Ramos (cell line): ENCODE data around the gene UBXN7.
"Not testable (repeated sequence)": the region's sequence is repeated elsewhere in the genome, so short reads cannot be mapped to it uniquely, and the experiment has no call there.

ENCODE experiments used
- in situ Hi-C: fragments of 300-500 bp; cut with MboI; formaldehyde crosslinking; loops from one replicate; pipeline ENCODE4 v1.14.3; 2022; ENCODE audit warnings: low sequenced_read_pairs; ENCODE audit not compliant: unreplicated experiment

The UBXN7 gene, protein sequence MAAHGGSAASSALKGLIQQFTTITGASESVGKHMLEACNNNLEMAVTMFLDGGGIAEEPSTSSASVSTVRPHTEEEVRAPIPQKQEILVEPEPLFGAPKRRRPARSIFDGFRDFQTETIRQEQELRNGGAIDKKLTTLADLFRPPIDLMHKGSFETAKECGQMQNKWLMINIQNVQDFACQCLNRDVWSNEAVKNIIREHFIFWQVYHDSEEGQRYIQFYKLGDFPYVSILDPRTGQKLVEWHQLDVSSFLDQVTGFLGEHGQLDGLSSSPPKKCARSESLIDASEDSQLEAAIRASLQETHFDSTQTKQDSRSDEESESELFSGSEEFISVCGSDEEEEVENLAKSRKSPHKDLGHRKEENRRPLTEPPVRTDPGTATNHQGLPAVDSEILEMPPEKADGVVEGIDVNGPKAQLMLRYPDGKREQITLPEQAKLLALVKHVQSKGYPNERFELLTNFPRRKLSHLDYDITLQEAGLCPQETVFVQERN

DNA sequence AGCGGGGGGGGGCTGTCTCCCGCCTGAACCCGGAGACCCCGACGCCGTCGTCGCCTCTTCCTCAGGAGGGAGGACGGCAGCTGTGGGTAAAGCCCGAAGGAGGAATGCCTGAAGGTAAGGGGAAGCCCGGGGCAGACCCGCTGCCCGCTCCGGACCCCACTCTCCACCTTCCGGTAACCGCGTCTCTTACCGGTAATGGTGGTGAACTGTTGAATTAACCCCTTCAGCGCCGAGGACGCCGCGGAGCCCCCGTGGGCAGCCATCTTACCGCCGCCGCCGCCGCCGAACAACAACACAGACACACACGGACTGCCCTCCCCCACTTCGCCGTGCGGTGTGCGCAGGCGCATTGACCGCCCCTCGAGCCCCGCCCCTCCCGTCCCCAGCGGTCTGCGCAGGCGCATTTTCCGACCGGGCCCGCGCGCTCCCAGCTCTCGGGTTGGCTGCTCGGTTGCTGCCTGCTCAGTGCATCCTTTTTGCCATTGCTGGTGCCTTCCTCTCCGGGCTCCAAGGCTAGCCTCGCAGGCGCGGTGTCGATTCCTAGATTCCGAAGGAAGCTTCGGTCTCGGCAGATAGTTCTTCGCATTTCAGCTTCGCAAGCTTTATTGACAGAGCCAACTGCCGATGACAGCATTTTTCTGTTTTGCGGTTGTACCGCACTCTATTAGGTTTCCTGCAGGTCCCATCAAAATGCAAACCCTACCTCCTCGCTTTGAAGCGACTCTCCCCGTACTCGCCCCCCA lies at the start of gene UBXN7:
Gene UBXN7, minus strand, starts transcription at position 291 of the 743 bp plus-strand sequence. Its CDS starts 28 bp downstream, at position 263.
- in situ Hi-C loops = no loop called here

DNA sequence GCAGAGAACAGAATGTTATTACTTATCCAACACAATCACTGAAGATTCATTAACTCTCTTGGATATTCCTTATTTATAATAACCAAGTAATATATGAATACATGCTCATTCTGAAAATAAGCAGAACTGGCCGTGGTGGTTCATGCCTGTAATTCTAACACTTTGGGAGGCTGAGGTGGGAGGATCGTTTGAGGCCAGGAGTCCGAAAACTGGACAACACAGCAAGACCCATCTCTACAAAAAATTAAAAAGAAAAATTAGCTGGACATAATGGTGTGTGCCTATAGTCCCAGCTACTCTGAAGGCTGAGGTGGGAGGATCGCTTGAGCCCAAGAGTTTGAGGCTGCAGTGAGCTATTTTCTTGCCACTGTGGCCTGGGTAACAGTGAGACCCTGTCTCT lies 45.5 kb upstream of the UBXN7 start:
- in situ Hi-C loops = no loop called here

DNA sequence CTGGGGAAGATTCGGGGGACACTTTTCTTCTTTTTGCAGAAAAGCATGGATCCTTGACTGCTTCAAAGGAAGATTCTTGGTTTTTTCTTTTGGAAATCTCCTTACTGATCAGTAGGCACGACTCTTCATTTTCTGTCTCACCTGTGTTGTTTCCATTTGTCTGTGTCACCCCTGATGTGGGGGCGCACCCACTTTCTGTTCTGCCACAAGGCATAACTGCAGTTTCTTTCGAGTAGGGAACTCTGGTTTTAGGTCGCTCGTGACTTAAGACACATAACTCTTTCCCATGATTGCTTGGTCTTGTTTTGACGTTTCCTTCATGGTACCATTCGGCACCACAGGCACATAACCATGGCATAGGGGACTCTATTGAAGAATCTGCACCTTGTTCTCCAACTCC lies 40.1 kb upstream of the UBXN7 start:
- in situ Hi-C loops = no loop called here

DNA sequence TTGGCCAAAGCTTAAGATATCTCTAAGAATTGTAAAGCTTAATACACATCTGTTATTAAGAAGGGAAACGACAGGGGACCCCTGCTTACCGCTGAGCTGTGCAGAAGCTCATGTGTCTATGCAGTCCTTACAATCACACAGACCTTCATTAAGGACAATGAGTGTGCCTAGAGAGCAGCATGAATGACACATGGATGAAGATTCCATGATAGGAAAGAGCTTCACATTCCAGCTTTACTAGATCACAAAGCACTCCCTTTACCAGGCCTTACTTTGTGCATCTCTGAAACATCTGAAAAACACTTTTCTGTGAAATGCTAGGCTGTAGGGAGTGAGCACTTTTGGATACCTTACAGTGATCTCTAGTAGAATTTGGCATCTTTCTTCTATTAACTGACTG lies 39.3 kb upstream of the UBXN7 start:
- in situ Hi-C loops = no loop called here

DNA sequence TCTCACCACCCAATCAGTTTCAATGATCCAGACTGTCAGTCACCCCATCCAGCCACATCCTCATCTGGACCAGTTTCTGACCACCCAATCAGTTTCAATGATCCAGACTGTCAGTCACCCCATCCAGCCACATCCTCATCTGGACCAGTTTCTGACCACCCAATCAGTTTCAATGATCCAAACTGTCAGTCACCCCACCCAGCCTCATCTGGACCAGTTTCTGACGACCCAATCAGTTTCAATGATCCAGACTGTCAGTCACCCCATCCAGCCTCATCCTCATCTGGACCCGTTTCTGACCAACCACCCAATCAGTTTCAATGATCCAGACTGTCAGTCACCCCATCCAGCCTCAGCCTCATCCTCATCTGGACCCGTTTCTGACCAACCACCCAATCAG lies 38.0 kb upstream of the UBXN7 start:
- in situ Hi-C loops = not testable (repeated sequence)

DNA sequence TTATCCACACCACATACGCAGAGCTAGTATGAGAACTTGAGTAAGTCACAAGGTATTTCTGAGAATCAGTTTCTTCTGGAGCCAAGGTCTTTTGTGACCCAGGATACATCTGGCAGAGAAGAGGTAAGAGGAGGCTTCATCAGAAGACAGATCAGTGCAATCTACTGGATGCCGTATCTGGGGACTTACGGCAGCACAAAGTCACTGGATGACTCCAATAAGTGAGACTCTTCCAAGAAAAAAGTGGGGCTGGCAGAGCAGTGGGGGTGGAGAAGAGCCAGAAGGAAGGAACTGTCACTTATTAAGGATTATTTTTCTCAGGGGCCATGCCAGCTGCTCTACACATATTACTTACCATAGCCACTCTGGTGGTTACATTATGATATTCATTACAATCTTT lies 31.6 kb upstream of the UBXN7 start:
- in situ Hi-C loops = no loop called here

DNA sequence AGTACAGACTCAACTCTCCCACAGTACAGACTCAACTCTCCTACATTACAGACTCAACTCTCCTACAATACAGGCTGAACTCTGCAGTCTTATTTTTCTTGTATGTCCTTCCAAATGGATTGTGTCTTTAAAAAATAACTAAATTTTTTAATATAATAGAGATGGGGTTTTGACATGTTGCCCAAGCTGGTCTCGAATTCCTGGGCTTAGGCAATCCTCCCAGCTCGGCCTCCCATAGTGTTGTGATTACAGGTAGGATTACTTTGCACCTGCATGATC lies 31.2 kb upstream of the UBXN7 start:
- in situ Hi-C loops = no loop called here

DNA sequence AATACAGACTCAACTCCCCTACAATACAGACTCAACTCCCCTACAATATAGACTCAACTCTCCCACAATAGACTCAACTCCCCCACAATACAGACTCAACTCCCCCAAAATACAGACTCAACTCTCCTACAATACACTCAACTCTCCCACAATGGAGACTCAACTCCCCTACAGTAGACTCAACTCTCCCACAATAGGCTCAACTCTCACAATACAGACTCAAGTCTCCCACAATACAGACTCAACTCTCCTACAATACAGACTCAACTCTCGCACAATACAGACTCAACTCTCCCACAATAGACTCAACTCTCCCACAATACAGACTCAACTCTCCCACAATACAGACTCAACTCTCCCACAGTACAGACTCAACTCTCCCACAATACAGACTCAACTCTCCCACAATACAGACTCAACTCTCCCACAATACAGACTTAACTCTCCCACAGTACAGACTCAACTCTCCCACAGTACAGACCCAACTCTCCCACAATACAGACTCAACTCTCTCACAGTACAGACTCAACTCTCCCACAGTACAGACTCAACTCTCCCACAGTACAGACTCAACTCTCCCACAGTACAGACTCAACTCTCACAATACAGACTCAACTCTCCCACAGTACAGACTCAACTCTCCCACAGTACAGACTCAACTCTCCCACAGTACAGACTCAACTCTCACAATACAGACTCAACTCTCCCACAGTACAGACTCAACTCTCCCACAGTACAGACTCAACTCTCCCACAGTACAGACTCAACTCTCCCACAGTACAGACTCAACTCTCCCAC lies 30.7 kb upstream of the UBXN7 start:
- in situ Hi-C loops = not testable (repeated sequence)

DNA sequence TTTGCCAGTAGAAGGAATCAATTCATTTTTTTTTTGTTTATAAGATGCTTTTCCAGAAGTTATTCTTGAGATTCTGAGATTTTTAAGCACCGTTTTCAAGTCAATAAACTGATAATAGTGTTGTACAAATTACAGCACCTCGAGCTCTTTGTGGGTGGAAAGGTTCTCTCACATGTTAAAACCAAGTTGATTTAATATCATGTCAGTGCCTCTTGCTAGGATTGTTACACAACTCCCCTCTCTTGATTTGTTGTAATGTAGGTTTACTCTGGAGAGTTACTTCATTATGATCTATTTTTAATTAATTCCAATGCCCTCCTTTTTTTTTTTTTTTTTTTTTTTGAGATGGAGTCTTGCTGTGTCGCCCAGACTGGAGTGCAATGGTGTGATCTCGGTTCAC lies 25.8 kb upstream of the UBXN7 start:
- in situ Hi-C loops = no loop called here

DNA sequence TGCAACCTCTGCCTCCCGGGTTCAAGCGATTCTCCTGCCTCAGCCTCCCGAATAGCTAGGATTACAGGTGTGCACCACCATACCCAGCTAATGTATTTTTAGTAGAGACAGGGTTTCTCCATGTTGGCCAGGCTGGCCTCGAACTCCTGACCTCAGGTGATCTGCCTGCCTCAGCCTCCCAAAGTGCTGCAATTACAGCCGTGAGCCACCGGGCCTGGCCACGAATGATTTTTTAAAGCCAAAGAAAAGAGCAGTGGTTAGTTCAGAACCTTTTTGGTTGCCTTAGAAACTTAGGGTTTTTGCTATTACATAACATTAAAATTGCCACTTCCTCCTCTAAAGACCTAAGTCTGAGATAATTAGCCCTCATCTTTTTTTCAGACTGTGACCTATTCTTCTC lies 25.2 kb upstream of the UBXN7 start:
- in situ Hi-C loops = not testable (repeated sequence)

DNA sequence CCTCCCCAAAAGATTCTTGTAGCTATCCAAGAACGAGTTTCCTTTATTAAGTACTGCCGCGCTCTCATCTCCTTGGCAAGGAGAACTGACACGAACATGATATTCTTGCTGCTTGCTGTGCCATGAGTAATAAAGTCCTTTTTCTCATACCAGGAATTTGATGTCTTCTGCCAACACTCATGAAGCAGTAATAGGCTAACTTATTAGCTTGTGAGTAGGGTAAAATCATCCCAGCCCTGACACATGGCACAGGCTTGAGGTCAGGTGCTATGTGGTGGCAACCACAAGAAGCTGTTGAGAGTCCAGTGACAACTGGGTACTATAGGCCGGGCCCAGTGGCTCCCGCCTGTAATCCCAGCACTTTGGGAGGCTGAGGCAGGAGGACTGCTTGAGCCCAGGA lies 22.7 kb upstream of the UBXN7 start:
- in situ Hi-C loops = no loop called here

DNA sequence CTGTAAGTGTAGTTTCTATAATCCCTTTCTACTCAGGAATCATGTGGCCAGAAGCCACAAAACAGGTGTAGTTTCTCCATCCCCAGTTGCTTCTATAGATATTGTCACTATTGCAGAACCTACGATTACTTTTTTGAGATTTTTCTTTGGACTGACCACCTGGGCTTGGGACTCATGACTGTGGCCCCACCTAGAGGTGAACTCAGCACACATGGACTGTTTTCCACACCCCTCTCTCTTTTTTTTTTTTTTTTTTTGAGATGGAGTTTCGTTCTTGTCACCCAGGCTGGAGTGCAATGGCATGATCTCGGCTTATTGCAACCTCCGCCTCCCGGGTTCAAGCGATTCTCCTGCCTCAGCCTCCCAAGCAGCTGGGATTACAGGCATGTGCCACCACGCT lies 13.2 kb upstream of the UBXN7 start:
- in situ Hi-C loops = not testable (repeated sequence)

DNA sequence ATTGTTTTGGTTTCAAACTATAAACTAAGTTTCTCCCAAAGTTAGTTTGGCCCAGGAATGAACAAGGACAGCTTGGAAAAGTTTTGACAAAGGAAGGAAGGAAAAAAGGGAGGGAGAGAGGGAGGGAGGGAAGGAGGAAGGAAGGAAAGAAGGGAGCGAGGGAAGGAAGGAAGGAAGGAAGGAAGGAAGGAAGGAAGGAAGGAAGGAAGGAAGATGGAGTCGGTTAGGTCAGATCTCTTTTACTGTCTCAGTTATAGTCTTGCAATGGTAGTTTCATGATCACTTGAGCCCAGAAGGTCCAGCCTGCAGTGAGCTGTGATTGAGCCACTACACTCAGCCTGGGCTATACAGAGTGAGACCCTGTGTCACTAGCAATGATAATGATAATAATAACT lies 12.3 kb upstream of the UBXN7 start:
- in situ Hi-C loops = no loop called here

DNA sequence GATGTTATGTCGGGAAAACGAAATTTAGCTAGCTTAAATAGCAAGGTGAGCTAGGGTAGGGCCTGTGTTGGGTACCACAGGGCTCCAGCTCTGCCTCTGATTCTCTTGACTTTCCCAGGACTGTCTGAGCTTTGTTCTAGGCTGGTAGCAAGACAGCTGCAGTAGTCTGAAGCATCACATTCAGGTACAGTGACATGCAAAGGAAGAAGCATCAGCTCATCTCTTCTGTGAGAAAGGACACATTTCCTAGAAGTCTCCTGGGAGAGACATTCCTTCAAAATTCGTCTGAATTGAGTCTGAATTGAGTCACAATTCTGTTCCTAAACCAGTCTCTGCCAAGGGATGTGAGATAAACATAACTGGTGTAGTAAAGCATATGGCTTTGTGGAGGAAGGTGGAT lies 8.5 kb upstream of the UBXN7 start:
- in situ Hi-C loops = no loop called here

DNA sequence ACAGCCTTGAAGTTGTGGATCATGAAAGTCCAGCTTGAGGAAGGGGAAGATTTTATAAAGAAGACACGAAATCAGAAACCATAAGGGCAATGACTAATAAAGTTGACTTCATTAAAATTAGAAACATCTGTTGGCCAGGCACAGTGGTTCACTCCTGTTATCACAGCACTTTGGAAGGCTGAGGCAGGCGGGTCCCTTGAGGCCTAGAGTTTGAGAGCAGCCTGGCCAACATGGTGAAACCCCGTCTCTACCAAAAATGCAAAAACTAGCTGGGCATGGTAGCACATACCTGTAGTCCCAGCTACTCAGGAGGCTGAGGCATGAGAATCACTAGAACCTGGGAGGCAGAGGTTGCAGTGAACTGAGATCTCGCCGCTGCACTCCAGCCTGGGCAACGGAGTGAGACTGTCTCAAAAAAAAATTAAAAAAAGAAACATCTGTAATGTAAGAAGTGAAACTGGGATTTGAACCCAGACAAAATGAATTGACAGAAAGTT lies 7.9 kb upstream of the UBXN7 start:
- in situ Hi-C loops = no loop called here

DNA sequence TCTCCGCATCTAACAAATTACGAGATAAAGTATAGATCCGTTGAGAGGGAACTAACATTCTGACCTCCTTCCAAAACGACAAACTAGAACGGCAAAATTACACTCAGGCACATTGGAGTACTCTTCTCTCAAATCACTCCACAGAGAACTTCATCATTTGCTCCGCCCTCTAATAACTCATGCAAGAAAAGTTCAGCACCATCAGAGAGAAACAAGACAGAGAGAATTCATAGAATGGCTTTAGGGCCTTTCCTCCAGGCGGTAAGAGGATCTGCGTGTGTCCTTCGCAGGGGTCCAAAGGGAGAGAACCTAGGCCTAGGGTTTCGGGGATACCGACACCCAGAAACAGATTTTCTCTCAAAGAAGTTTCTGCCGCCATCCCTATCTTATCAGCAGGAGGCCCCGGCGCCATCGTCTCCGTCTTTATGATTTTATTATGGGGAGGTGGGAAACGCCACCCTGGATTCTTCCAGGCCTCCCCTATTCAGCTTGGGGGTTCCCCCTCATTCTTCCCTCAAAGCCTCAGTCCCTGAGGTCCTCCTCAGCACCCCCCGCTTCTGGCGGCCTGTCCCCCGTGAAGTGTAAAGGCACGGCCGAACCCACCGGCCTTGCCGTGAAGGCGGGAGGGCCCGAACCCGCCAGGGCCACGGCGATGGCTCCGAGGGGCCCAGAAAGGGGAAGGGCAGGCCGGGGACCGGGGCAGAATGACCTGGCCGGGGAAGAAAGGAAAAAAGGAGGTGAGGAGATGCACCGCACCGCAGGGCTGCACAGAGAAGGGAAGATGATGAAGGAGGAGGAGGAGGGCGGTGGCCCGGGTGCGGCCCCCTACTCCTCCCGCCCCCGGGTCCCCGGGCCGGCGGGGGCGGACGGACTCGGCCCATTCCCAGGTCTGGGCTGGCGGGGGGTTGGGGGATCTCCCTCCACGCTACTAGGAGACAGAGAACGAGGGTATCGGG lies 768 bp downstream of the UBXN7 start:
- in situ Hi-C loops = no loop called here

DNA sequence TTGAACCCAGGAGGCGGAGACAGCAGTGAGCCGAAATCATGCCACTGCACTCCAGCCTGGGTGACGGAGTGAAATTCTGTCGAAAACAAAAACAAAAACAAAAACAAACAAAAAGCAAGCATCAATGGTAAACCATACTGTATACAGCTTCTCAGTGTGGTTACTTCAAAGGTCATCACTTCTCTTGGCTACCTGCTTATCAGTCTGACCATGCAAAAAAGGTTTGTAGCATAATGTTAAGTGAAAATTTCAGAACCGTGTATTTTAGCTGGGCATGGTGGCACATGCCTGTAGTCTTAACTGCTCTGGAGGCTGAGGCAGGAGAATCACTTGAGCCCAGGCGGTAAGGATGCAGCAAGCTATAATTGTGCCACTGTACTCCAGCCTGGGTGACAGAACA lies 4.2 kb downstream of the UBXN7 start:
- in situ Hi-C loops = no loop called here

DNA sequence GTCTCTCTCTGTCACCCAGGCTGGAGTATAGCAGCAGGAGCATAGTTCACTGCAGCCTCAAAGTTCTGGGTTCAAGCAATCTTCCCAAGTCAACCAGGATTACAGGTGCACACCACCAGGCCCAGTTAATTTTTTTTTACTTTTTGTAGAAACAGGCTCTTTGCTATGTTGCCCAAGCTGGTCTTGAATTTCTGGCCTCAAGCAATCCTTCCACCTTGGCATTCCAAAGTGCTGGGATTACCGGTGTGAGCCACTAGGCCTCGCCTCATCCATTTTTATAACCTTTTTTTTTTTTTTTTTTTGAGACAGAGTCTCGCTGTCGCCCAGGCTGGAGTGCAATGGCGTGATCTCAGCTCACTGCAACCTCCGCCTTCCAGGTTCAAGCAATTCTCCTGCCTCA lies 7.8 kb downstream of the UBXN7 start:
- in situ Hi-C loops = not testable (repeated sequence)

DNA sequence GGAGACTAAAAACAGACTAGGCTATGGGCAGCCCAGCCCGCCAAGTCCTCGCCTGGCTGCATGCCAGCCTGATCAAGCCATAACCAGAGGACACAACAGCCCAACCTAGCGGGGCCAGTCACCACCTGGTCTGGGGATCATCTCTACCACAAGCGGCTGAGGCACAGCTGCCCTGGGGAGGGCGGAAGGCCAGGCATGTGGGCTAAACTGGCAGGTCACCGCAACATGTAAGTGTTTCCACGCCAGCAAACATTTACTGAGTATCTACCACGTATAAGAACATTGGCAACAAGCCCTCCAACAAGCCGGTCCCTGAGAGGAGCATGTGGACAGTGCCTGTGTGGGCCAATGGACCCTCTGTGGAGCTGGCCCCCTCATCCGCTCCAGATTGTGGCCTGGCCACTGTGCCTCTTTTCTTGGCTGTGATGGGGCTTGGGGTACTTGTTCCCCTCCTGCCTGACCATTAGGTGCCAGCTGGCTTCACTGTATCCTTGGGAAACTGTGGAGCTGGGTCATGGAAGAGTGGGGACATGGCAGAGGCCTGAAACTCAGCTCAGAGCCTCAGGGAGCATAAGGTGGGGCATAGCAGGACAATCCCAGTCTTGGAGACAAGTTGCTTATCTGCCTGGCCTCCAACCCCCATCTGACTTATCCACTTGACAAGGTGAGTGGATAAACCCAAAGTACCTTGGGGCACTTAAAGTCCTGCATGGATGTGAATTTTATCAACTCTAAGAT lies 9.0 kb downstream of the UBXN7 start:
- in situ Hi-C loops = no loop called here
